Parathyroid adenoma (tissue), 2 donors: ENCODE results near the gene FLNB.

ENCODE experiments used
- H2AFZ ChIP-seq: fragments of 300-600 bp; sonication (generic); one replicate; pipeline ENCODE4 v1.7.0; 2017; ENCODE audit warnings: antibody characterized with exemption, mild to moderate bottlenecking
- H3K27ac ChIP-seq: fragments of 300-600 bp; sonication (generic); one replicate; pipeline ENCODE4 v1.7.0; 2017
- H3K27me3 ChIP-seq: fragments of 300-600 bp; sonication (generic); one replicate; pipeline ENCODE4 v1.7.0; 2017; ENCODE audit warnings: low read length; ENCODE audit not compliant: control insufficient read depth, insufficient read depth
- H3K36me3 ChIP-seq: fragments of 300-600 bp; sonication (generic); one replicate; pipeline ENCODE4 v1.7.0; 2017; ENCODE audit warnings: low read length; ENCODE audit not compliant: control insufficient read depth, insufficient read depth
- H3K4me1 ChIP-seq: fragments of 300-600 bp; sonication (generic); one replicate; pipeline ENCODE4 v1.7.0; 2017; ENCODE audit warnings: control low read depth
- H3K4me2 ChIP-seq: fragments of 300-600 bp; sonication (generic); one replicate; pipeline ENCODE4 v1.7.0; 2017; ENCODE audit warnings: low read length
- H3K4me3 ChIP-seq: fragments of 300-600 bp; sonication (generic); one replicate; pipeline ENCODE4 v1.7.0; 2017; ENCODE audit warnings: low read depth, low read length
- H3K79me2 ChIP-seq: fragments of 300-600 bp; sonication (generic); one replicate; pipeline ENCODE4 v1.7.0; 2017; ENCODE audit warnings: control low read depth
- H3K9ac ChIP-seq: fragments of 300-600 bp; sonication (generic); one replicate; pipeline ENCODE4 v1.7.0; 2017; ENCODE audit warnings: mild to moderate bottlenecking
- H3K9me3 ChIP-seq: fragments of 300-600 bp; sonication (generic); one replicate; pipeline ENCODE4 v1.7.0; 2017; ENCODE audit warnings: low read length; ENCODE audit not compliant: control insufficient read depth
- CTCF ChIP-seq: fragments of 300-600 bp; sonication (generic); IDR thresholded peaks from one replicate; pipeline ENCODE4 v1.7.0; 2017; ENCODE audit warnings: antibody characterized with exemption, mild to moderate bottlenecking
- donor health status: primary hyperparathyroidism.

Gene FLNB

GRCh38 chr3:57960174-57960505, 48.1 kb upstream of the FLNB start:
- no peak overlapping the region for H3K4me3 ChIP-seq
- peaks cover 7% of the 10 kb centered on the region for H3K4me1 ChIP-seq
- no peak for TF ChIP-seq CTCF
- H3K79me2 ChIP-seq = no peaks in the 10 kb centered on the region
- no peak overlapping the region for H3K4me2 ChIP-seq
- H3K9ac ChIP-seq = no peak overlapping the region
- H3K36me3 ChIP-seq = no peaks in the 10 kb centered on the region
- H3K9me3 ChIP-seq = no peaks in the 10 kb centered on the region
- no peak overlapping the region for H3K27ac ChIP-seq
- peak overlapping the region; percentile 41 for H2AFZ ChIP-seq
- H3K27me3 ChIP-seq = no peaks in the 10 kb centered on the region

- TF ChIP-seq CTCF = no peak
- H3K27me3 ChIP-seq = no peaks in the 10 kb centered on the region
These were observed 46.9 kb upstream of the FLNB start for GRCh38 chr3:57961177-57961827.

GRCh38 chr3:57961828-57962447, 46.3 kb upstream of the FLNB start:
- Histone ChIP-seq H3K4me2 (peak overlapping the region; percentile 17), H3K9me3 (no peaks in the 10 kb centered on the region), H3K27me3 (no peaks in the 10 kb centered on the region), H3K79me2 (no peaks in the 10 kb centered on the region), H2AFZ (peak overlapping the region; percentile 67), H3K9ac (no peak overlapping the region), H3K27ac (no peak overlapping the region), H3K36me3 (no peaks in the 10 kb centered on the region), H3K4me3 (no peak overlapping the region), H3K4me1 (peaks cover 7% of the 10 kb centered on the region)
- peak; percentile 23 for TF ChIP-seq CTCF

More at GRCh38 chr3:57961177-57961827, 46.9 kb upstream of the FLNB start:
- Histone ChIP-seq H3K4me3 (no peak overlapping the region), H3K4me1 (peaks cover 7% of the 10 kb centered on the region), H3K27ac (no peak overlapping the region), H3K36me3 (no peaks in the 10 kb centered on the region), H3K9me3 (no peaks in the 10 kb centered on the region), H3K4me2 (peak overlapping the region; percentile 17), H3K9ac (no peak overlapping the region), H3K79me2 (no peaks in the 10 kb centered on the region), H2AFZ (peak overlapping the region; percentile 67)

GRCh38 chr3:57962448-57962834, 45.8 kb upstream of the FLNB start:
- no peaks in the 10 kb centered on the region for H3K9me3 ChIP-seq
- no peak for TF ChIP-seq CTCF
- no peak overlapping the region for H2AFZ ChIP-seq
- H3K27ac ChIP-seq = no peak overlapping the region
- H3K4me2 ChIP-seq = no peak overlapping the region
- no peaks in the 10 kb centered on the region for H3K79me2 ChIP-seq
- H3K36me3 ChIP-seq = no peaks in the 10 kb centered on the region
- no peaks in the 10 kb centered on the region for H3K27me3 ChIP-seq
- no peak overlapping the region for H3K9ac ChIP-seq
- peaks cover 7% of the 10 kb centered on the region for H3K4me1 ChIP-seq
- H3K4me3 ChIP-seq = no peak overlapping the region
